GM12878 (cell line): ENCODE measurements around the gene F2RL1.

Experiments used
- IKZF1 ChIP-seq: fragments of 450-650 bp; conservative IDR thresholded peaks from 2 replicates; pipeline ENCODE4 v1.6.1; 2017; ENCODE audit warnings: antibody characterized with exemption, mild to moderate bottlenecking
- POLR2AphosphoS5 ChIP-seq: IDR thresholded peaks from 2 replicates; pipeline ENCODE4 v1.6.1; 2011; ENCODE audit warnings: mild to moderate bottlenecking, low read length, inconsistent platforms
- SP1 ChIP-seq: IDR thresholded peaks from one replicate; pipeline ENCODE4 v1.6.1; 2011; ENCODE audit warnings: low read depth, low read length
- SPI1 ChIP-seq: IDR thresholded peaks from 2 replicates; pipeline ENCODE4 v1.6.1; 2011; ENCODE audit warnings: low read depth, mild to moderate bottlenecking, low read length, moderate library complexity, borderline replicate concordance; ENCODE audit not compliant: insufficient read depth
- TF ChIP-seq, protein P1 (sequence below): IDR thresholded peaks from 2 replicates; pipeline ENCODE4 v1.6.1; 2011; ENCODE audit warnings: low read depth, low read length, improper control_type of control experiment, borderline replicate concordance
- TF ChIP-seq, protein P2 (sequence below), 3 experiments: IDR thresholded peaks in 2 of 3; conservative IDR thresholded peaks in 1 of 3; 2 replicates each; pipeline ENCODE4 v1.5.1; 2011; ENCODE audit warnings: low read depth in 3 of 3, low read length in 3 of 3, mild to moderate bottlenecking in 3 of 3, control low read depth in 2 of 3, moderate library complexity in 2 of 3, inconsistent platforms in 1 of 3, mixed read lengths in 1 of 3; ENCODE audit not compliant: control insufficient read depth in 2 of 3, insufficient read depth in 1 of 3; ENCODE audit errors: extremely low read depth in 1 of 3
- TF ChIP-seq, protein P3 (sequence below): IDR thresholded peaks from 2 replicates; pipeline ENCODE4 v1.6.1; 2012; ENCODE audit warnings: low read depth, low read length, improper control_type of control experiment
- TF ChIP-seq, protein P4 (sequence below): IDR thresholded peaks from 2 replicates; pipeline ENCODE4 v1.6.1; 2011; ENCODE audit warnings: borderline replicate concordance, low read depth, mild to moderate bottlenecking, moderate library complexity, low read length; ENCODE audit not compliant: insufficient read depth, poor library complexity, severe bottlenecking
- TF ChIP-seq, protein P5 (sequence below): IDR thresholded peaks from 2 replicates; pipeline ENCODE4 v1.6.1; 2012; ENCODE audit warnings: mild to moderate bottlenecking, low read depth, low read length
- TF ChIP-seq, protein P6 (sequence below): IDR thresholded peaks from 2 replicates; pipeline ENCODE4 v1.6.1; 2012; ENCODE audit warnings: low read length, inconsistent platforms
- TF ChIP-seq, protein P7 (sequence below): IDR thresholded peaks from 2 replicates; pipeline ENCODE4 v1.6.1; 2011; ENCODE audit warnings: mild to moderate bottlenecking, low read depth, low read length, moderate library complexity; ENCODE audit not compliant: insufficient replicate concordance

DNA sequence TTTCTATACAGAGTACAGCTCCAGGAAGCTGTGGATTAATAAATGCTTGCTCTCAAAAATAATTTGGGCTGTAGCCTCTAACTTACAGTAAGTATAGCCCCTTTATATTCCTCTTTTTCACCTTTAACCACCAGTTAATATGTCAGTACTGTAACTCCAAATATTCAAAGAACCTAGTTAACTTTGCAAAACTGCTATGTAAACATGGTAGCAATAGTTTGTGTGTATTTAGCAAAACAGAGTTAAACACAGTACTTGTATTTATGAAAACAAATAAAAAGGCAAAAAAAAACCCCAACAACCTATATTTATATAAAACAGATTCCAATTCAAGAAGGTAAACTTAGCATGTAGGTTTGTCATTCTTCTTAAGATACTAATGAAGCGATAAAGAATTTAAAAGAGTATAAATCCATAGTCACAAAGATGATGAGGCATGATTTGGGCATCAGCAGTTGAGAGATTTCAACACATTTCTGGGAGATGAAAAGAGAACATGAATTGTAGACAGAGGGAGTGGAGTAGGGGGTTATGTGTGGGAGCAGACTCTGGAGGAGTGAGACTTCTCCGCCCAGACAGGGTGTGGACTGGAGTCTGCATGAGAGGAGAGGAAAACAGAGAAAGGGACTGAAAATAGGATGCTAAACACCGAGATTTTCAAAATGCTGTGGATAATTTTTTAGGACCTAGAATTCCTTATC is 47.0 kb upstream of the F2RL1 start:
- TF ChIP-seq, protein P1, sequence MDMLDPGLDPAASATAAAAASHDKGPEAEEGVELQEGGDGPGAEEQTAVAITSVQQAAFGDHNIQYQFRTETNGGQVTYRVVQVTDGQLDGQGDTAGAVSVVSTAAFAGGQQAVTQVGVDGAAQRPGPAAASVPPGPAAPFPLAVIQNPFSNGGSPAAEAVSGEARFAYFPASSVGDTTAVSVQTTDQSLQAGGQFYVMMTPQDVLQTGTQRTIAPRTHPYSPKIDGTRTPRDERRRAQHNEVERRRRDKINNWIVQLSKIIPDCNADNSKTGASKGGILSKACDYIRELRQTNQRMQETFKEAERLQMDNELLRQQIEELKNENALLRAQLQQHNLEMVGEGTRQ, result no peak
- TF ChIP-seq, protein P2, sequence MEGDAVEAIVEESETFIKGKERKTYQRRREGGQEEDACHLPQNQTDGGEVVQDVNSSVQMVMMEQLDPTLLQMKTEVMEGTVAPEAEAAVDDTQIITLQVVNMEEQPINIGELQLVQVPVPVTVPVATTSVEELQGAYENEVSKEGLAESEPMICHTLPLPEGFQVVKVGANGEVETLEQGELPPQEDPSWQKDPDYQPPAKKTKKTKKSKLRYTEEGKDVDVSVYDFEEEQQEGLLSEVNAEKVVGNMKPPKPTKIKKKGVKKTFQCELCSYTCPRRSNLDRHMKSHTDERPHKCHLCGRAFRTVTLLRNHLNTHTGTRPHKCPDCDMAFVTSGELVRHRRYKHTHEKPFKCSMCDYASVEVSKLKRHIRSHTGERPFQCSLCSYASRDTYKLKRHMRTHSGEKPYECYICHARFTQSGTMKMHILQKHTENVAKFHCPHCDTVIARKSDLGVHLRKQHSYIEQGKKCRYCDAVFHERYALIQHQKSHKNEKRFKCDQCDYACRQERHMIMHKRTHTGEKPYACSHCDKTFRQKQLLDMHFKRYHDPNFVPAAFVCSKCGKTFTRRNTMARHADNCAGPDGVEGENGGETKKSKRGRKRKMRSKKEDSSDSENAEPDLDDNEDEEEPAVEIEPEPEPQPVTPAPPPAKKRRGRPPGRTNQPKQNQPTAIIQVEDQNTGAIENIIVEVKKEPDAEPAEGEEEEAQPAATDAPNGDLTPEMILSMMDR (IDR thresholded peaks at IDR 0.05 in 2 of 3, conservative IDR thresholded peaks at IDR 0.05 in 1 of 3; ENCODE audit: control insufficient read depth in 2 of 3, extremely low read depth in 1 of 3, insufficient read depth in 1 of 3, low read depth in 3 of 3, low read length in 3 of 3), result no peak
- TF ChIP-seq POLR2AphosphoS5, result no peak
- TF ChIP-seq, protein P3, sequence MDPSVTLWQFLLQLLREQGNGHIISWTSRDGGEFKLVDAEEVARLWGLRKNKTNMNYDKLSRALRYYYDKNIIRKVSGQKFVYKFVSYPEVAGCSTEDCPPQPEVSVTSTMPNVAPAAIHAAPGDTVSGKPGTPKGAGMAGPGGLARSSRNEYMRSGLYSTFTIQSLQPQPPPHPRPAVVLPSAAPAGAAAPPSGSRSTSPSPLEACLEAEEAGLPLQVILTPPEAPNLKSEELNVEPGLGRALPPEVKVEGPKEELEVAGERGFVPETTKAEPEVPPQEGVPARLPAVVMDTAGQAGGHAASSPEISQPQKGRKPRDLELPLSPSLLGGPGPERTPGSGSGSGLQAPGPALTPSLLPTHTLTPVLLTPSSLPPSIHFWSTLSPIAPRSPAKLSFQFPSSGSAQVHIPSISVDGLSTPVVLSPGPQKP, result no peak
- TF ChIP-seq, protein P4, sequence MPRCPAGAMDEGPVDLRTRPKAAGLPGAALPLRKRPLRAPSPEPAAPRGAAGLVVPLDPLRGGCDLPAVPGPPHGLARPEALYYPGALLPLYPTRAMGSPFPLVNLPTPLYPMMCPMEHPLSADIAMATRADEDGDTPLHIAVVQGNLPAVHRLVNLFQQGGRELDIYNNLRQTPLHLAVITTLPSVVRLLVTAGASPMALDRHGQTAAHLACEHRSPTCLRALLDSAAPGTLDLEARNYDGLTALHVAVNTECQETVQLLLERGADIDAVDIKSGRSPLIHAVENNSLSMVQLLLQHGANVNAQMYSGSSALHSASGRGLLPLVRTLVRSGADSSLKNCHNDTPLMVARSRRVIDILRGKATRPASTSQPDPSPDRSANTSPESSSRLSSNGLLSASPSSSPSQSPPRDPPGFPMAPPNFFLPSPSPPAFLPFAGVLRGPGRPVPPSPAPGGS, result no peak
- no peak for TF ChIP-seq SPI1
- TF ChIP-seq, protein P5, sequence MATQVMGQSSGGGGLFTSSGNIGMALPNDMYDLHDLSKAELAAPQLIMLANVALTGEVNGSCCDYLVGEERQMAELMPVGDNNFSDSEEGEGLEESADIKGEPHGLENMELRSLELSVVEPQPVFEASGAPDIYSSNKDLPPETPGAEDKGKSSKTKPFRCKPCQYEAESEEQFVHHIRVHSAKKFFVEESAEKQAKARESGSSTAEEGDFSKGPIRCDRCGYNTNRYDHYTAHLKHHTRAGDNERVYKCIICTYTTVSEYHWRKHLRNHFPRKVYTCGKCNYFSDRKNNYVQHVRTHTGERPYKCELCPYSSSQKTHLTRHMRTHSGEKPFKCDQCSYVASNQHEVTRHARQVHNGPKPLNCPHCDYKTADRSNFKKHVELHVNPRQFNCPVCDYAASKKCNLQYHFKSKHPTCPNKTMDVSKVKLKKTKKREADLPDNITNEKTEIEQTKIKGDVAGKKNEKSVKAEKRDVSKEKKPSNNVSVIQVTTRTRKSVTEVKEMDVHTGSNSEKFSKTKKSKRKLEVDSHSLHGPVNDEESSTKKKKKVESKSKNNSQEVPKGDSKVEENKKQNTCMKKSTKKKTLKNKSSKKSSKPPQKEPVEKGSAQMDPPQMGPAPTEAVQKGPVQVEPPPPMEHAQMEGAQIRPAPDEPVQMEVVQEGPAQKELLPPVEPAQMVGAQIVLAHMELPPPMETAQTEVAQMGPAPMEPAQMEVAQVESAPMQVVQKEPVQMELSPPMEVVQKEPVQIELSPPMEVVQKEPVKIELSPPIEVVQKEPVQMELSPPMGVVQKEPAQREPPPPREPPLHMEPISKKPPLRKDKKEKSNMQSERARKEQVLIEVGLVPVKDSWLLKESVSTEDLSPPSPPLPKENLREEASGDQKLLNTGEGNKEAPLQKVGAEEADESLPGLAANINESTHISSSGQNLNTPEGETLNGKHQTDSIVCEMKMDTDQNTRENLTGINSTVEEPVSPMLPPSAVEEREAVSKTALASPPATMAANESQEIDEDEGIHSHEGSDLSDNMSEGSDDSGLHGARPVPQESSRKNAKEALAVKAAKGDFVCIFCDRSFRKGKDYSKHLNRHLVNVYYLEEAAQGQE, result no peak
- no peak for TF ChIP-seq SP1
- TF ChIP-seq, protein P6, sequence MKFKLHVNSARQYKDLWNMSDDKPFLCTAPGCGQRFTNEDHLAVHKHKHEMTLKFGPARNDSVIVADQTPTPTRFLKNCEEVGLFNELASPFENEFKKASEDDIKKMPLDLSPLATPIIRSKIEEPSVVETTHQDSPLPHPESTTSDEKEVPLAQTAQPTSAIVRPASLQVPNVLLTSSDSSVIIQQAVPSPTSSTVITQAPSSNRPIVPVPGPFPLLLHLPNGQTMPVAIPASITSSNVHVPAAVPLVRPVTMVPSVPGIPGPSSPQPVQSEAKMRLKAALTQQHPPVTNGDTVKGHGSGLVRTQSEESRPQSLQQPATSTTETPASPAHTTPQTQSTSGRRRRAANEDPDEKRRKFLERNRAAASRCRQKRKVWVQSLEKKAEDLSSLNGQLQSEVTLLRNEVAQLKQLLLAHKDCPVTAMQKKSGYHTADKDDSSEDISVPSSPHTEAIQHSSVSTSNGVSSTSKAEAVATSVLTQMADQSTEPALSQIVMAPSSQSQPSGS, result no peak
- TF ChIP-seq IKZF1, result no peak
- TF ChIP-seq, protein P7, sequence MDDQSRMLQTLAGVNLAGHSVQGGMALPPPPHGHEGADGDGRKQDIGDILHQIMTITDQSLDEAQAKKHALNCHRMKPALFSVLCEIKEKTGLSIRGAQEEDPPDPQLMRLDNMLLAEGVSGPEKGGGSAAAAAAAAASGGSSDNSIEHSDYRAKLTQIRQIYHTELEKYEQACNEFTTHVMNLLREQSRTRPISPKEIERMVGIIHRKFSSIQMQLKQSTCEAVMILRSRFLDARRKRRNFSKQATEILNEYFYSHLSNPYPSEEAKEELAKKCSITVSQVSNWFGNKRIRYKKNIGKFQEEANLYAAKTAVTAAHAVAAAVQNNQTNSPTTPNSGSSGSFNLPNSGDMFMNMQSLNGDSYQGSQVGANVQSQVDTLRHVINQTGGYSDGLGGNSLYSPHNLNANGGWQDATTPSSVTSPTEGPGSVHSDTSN, result no peak
